Skeletal muscle tissue (tissue), 4 donors: ENCODE measurements around the gene SMARCC2. TPM values are rescaled to one million over a fixed set of nuclear protein-coding genes. Genes with fewer than 3 reads are reported as not detected.
"Not testable (repeated sequence)": the region's sequence is repeated elsewhere in the genome, so short reads cannot be mapped to it uniquely, and the experiment has no call there.

ENCODE experiments used
- H3K27ac ChIP-seq: one replicate; pipeline ENCODE4 v1.7.0; 2013; ENCODE audit warnings: mild to moderate bottlenecking, low read depth, low read length, inconsistent platforms
- H3K27me3 ChIP-seq, 3 donors: one replicate each; pipeline ENCODE4 v1.7.0; 2013; ENCODE audit warnings: low read length in 3 of 3; ENCODE audit not compliant: control insufficient read depth in 3 of 3, insufficient read depth in 3 of 3
- H3K36me3 ChIP-seq, 3 donors: one replicate each; pipeline ENCODE4 v1.7.0; 2013; ENCODE audit warnings: low read length in 3 of 3; ENCODE audit not compliant: control insufficient read depth in 3 of 3, insufficient read depth in 3 of 3
- H3K4me1 ChIP-seq, 3 donors: one replicate each; pipeline ENCODE4 v1.7.0; 2013; ENCODE audit warnings: low read length in 3 of 3, mild to moderate bottlenecking in 3 of 3; ENCODE audit not compliant: control insufficient read depth in 3 of 3, insufficient read depth in 3 of 3
- H3K4me3 ChIP-seq, 3 donors: one replicate each; pipeline ENCODE4 v1.7.0; 2013; ENCODE audit warnings: low read length in 3 of 3
- H3K9ac ChIP-seq, 3 donors: one replicate each; pipeline ENCODE4 v1.7.0; 2013; ENCODE audit warnings: low read length in 3 of 3, mild to moderate bottlenecking in 3 of 3, moderate library complexity in 2 of 3, low read depth in 1 of 3
- H3K9me3 ChIP-seq, 3 donors: one replicate each; pipeline ENCODE4 v1.7.0; 2013; ENCODE audit warnings: low read length in 3 of 3; ENCODE audit not compliant: control insufficient read depth in 3 of 3
- total RNA-seq: library from RNA; depleted of rRNA; stranded (reverse); fragments of >200 nt; gene quantifications from one replicate; pipeline ENCODE4 v1.2.3, GENCODE V29; 2014
- donor health status: Osteomylitis.

The SMARCC2 gene
- total RNA-seq, 1 donor from 2014 or later, result 43.8 TPM

GRCh38 chr12:56160193-56160763, 29.0 kb downstream of the SMARCC2 start:
- H3K9me3 ChIP-seq, result no peaks in the 10 kb centered on the region
- H3K27ac ChIP-seq, result peak overlapping the region; percentile 98
- H3K4me1 ChIP-seq, result peaks cover 32 to 51% (median 46%) of the 10 kb centered on the region in 3 donors
- H3K27me3 ChIP-seq, result no peaks in the 10 kb centered on the region
- peak overlapping the region; percentile 99 to 100 (median 99) for H3K4me3 ChIP-seq
- H3K36me3 ChIP-seq, result peaks cover 52 to 57% (median 56%) of the 10 kb centered on the region in 3 donors
- H3K9ac ChIP-seq, result peak overlapping the region; percentile 100

- Histone ChIP-seq H3K36me3 (peaks cover 52 to 53% (median 53%) of the 10 kb centered on the region in 3 donors), H3K9me3 (no peaks in the 10 kb centered on the region), H3K9ac (peak overlapping the region; percentile 100), H3K4me3 (peak overlapping the region; percentile 99 to 100 (median 99)), H3K4me1 (peaks cover 31 to 54% (median 44%) of the 10 kb centered on the region in 3 donors), H3K27me3 (no peaks in the 10 kb centered on the region), H3K27ac (peak overlapping the region; percentile 98)
These were observed 29.6 kb downstream of the SMARCC2 start for GRCh38 chr12:56159482-56160192.

GRCh38 chr12:56158926-56159461, 30.3 kb downstream of the SMARCC2 start:
- peak overlapping the region; percentile 99 to 100 (median 99) for H3K4me3 ChIP-seq
- peak overlapping the region; percentile 100 for H3K9ac ChIP-seq
- H3K9me3 ChIP-seq, result no peaks in the 10 kb centered on the region
- H3K36me3 ChIP-seq, result peaks cover 46 to 47% (median 47%) of the 10 kb centered on the region in 3 donors
- H3K27ac ChIP-seq, result peak overlapping the region; percentile 98
- H3K4me1 ChIP-seq, result peaks cover 35 to 57% (median 50%) of the 10 kb centered on the region in 3 donors
- no peaks in the 10 kb centered on the region for H3K27me3 ChIP-seq

GRCh38 chr12:56158029-56158925, 31.0 kb downstream of the SMARCC2 start, which contains the start of gene MYL6:
TSS of gene MYL6 (plus strand) at chr12:56158359. CDS start at chr12:56158402, 43 bp downstream.
- Histone ChIP-seq H3K9me3 (no peaks in the 10 kb centered on the region), H3K4me1 (peaks cover 41 to 65% (median 55%) of the 10 kb centered on the region in 3 donors), H3K4me3 (peak within 1 kb of the TSS; percentile 99 to 100 (median 99)), H3K27ac (peak within 1 kb of the TSS; percentile 98), H3K27me3 (no peaks in the 10 kb centered on the region), H3K36me3 (peaks cover 38 to 45% (median 45%) of the 10 kb centered on the region in 3 donors), H3K9ac (peak within 1 kb of the TSS; percentile 100)

- Histone ChIP-seq H3K9ac (peak overlapping the region; percentile 70 to 83 (median 80)), H3K27ac (peak overlapping the region; percentile 75), H3K4me1 (peaks cover 48 to 73% (median 62%) of the 10 kb centered on the region in 3 donors), H3K4me3 (peak overlapping the region; percentile 77 to 99 (median 78)), H3K36me3 (peaks cover 30 to 38% (median 38%) of the 10 kb centered on the region in 3 donors), H3K9me3 (no peaks in the 10 kb centered on the region), H3K27me3 (no peaks in the 10 kb centered on the region)
These were observed 31.9 kb downstream of the SMARCC2 start for GRCh38 chr12:56157201-56158028.

- peak overlapping the region in 2 of 3 donors; percentile 77 to 78 for H3K4me3 ChIP-seq
- peaks cover 48 to 72% (median 61%) of the 10 kb centered on the region in 3 donors for H3K4me1 ChIP-seq
- H3K36me3 ChIP-seq, result peaks cover 24 to 31% (median 31%) of the 10 kb centered on the region in 3 donors
- H3K9me3 ChIP-seq, H3K27me3 ChIP-seq: not testable (repeated sequence)
- peak overlapping the region in 2 of 3 donors; percentile 80 to 83 for H3K9ac ChIP-seq
- peak overlapping the region; percentile 75 for H3K27ac ChIP-seq
These were observed 32.7 kb downstream of the SMARCC2 start for GRCh38 chr12:56156464-56157200.

- Histone ChIP-seq H3K4me1 (peaks cover 40 to 64% (median 55%) of the 10 kb centered on the region in 3 donors), H3K4me3 (peak overlapping the region in 1 of 3 donors; percentile 64), H3K9ac (peak overlapping the region in 1 of 3 donors; percentile 88), H3K27ac (peak overlapping the region; percentile 98), H3K36me3 (peaks cover 12 to 19% (median 18%) of the 10 kb centered on the region in 3 donors), H3K9me3 (no peaks in the 10 kb centered on the region), H3K27me3 (no peaks in the 10 kb centered on the region)
These were observed 33.9 kb downstream of the SMARCC2 start for GRCh38 chr12:56155256-56155845.

- peak overlapping the region; percentile 98 for H3K27ac ChIP-seq
- H3K9me3 ChIP-seq, result no peaks in the 10 kb centered on the region
- peak overlapping the region in 2 of 3 donors; percentile 43 to 88 for H3K9ac ChIP-seq
- peaks cover 35 to 59% (median 50%) of the 10 kb centered on the region in 3 donors for H3K4me1 ChIP-seq
- no peaks in the 10 kb centered on the region for H3K27me3 ChIP-seq
- H3K36me3 ChIP-seq, result peaks cover 12 to 17% (median 14%) of the 10 kb centered on the region in 3 donors
- peak overlapping the region in 2 of 3 donors; percentile 6 to 83 for H3K4me3 ChIP-seq
These were observed 34.5 kb downstream of the SMARCC2 start for GRCh38 chr12:56154818-56155217.
